GM21390 (cell line): ENCODE results near the gene PTTG2.

Experiments used
- ATAC-seq: cut with Tn5 transposase; IDR thresholded peaks from one replicate; pipeline ENCODE4 v1.9.1; 2021; ENCODE audit not compliant: unreplicated experiment

The PTTG2 gene

DNA sequence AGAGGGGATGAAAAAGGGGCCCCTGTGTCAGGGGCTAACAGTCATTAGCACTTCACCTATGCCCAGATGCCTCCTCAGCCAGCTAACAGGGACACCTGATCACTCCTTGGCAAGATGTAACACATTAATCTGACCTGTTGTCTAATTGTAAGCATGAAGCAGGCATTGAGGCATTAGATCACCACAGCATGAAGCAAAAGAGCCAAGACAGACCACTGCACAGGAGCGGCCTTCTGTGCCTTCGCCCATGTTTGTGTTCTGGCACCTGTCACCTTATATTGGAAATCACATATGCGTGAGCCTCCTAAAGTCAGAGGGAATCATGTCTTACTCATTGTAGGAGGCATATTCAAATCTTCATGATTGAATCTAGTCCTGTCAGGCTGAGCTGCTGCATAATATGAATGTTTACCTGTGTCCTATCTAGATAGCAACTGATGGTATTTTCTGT is 48.4 kb downstream of the PTTG2 start:
- ATAC-seq: no peak

DNA sequence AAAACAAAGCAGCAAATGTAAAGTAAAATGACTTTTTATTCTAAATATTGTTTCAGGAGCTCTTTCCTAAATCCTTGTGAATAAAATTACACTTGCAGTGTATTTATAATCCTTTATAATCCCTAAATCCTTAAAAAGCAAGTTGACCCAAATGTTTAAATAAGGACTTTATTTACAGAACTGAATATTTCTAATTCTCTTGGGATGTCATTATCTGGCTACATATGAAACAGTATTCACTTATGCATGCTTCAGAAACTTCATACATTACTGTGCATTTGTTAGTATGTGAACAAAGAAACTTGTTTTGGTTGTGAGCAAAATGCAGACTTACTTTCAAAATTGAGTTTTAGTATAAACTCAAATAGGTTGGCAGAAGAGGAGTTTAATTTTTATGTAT is 49.2 kb downstream of the PTTG2 start:
- no peak for ATAC-seq

DNA sequence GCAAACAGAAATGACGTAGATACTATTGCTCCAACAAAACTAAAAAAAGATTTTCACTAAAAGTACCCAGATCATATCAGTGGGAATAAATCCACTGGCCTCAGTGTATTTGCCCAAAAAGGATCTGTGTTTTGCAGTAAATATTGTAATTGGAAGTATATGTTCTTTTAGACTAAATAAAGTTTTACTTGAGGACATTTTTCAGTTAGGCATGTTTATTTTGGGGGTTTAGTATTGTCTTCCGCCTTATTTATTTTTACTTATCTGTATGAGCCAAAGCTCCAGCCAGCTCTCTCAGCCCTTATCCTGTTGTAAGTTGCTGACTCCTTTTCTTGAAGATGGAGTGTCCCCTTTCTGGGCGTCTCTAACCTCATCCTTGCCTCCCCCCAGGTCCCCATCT is 49.8 kb downstream of the PTTG2 start:
- ATAC-seq: no peak
